HL-60/S4 (cell line): ENCODE data around the gene EGR4.

Source experiments
- in situ Hi-C: fragments of 300-500 bp; cut with MboI; formaldehyde crosslinking; loops from 2 replicates; pipeline ENCODE4 v1.14.3; 2022; ENCODE audit warnings: low sequenced_read_pairs

The EGR4 gene

GRCh38 chr2:73293534-73294171, at the start of gene EGR4:
TSS of gene EGR4 (minus strand) at chr2:73293548. CDS start at chr2:73293317, 231 bp downstream.
- in situ Hi-C loops, result no loop called here

- in situ Hi-C loops, result no loop called here
These were observed 47.7 kb upstream of the EGR4 start for GRCh38 chr2:73341039-73341438.

- in situ Hi-C loops, result no loop called here
These were observed 45.9 kb upstream of the EGR4 start for GRCh38 chr2:73339201-73339600.

GRCh38 chr2:73337828-73338227, 44.5 kb upstream of the EGR4 start:
- in situ Hi-C loops, result no loop called here

GRCh38 chr2:73334620-73335019, 41.3 kb upstream of the EGR4 start:
- in situ Hi-C loops, result no loop called here

- in situ Hi-C loops, result no loop called here
These were observed 40.7 kb upstream of the EGR4 start for GRCh38 chr2:73334045-73334444.

- in situ Hi-C loops, result no loop called here
These were observed 40.2 kb upstream of the EGR4 start for GRCh38 chr2:73333564-73333963.

GRCh38 chr2:73324126-73324725, 30.9 kb upstream of the EGR4 start:
- in situ Hi-C loops, result no loop called here

GRCh38 chr2:73323551-73323950, 30.2 kb upstream of the EGR4 start:
- in situ Hi-C loops, result no loop called here

GRCh38 chr2:73314441-73314840, 21.1 kb upstream of the EGR4 start:
- in situ Hi-C loops, result no loop called here

GRCh38 chr2:73307720-73308119, 14.4 kb upstream of the EGR4 start:
- in situ Hi-C loops, result no loop called here

- in situ Hi-C loops, result no loop called here
These were observed 8.3 kb upstream of the EGR4 start for GRCh38 chr2:73301636-73302035.

GRCh38 chr2:73300926-73301325, 7.6 kb upstream of the EGR4 start:
- in situ Hi-C loops, result no loop called here

GRCh38 chr2:73297586-73297985, 4.2 kb upstream of the EGR4 start:
- in situ Hi-C loops, result no loop called here

GRCh38 chr2:73297151-73297559, 3.8 kb upstream of the EGR4 start:
- in situ Hi-C loops, result no loop called here

- in situ Hi-C loops, result no loop called here
These were observed 2.5 kb upstream of the EGR4 start for GRCh38 chr2:73295751-73296400.

- in situ Hi-C loops, result no loop called here
These were observed 891 bp upstream of the EGR4 start for GRCh38 chr2:73294239-73294638.

- in situ Hi-C loops, result no loop called here
These were observed 328 bp downstream of the EGR4 start for GRCh38 chr2:73292906-73293533.

GRCh38 chr2:73292316-73292905, 937 bp downstream of the EGR4 start:
- in situ Hi-C loops, result no loop called here

GRCh38 chr2:73291461-73292315, 1.7 kb downstream of the EGR4 start:
- in situ Hi-C loops, result no loop called here

GRCh38 chr2:73291093-73291460, 2.3 kb downstream of the EGR4 start:
- in situ Hi-C loops, result no loop called here
